HG03571 (cell line): ENCODE results near the gene TRIM2.

Source experiments
- ATAC-seq: cut with Tn5 transposase; IDR thresholded peaks from one replicate; pipeline ENCODE4 v1.9.1; 2021; ENCODE audit not compliant: unreplicated experiment

TRIM2 gene

GRCh38 chr4:153221783-153222706, 17.8 kb downstream of the TRIM2 start:
- peak; percentile 39 for ATAC-seq

- peak; percentile 56 for ATAC-seq
Measured at GRCh38 chr4:153222707-153223426, 18.6 kb downstream of the TRIM2 start.

GRCh38 chr4:153223427-153223801, 19.2 kb downstream of the TRIM2 start:
- ATAC-seq: no peak

- no peak for ATAC-seq
Measured at GRCh38 chr4:153223930-153224329, 19.7 kb downstream of the TRIM2 start.

GRCh38 chr4:153224474-153224873, 20.2 kb downstream of the TRIM2 start:
- ATAC-seq: no peak

GRCh38 chr4:153227469-153228075, 23.3 kb downstream of the TRIM2 start:
- ATAC-seq: no peak

GRCh38 chr4:153228512-153229140, 24.4 kb downstream of the TRIM2 start:
- ATAC-seq: no peak

- ATAC-seq: no peak
Measured at GRCh38 chr4:153229545-153229944, 25.3 kb downstream of the TRIM2 start.

- ATAC-seq: no peak
Measured at GRCh38 chr4:153232768-153233167, 28.5 kb downstream of the TRIM2 start.

GRCh38 chr4:153233761-153234371, 29.6 kb downstream of the TRIM2 start:
- no peak for ATAC-seq

GRCh38 chr4:153234885-153235284, 30.6 kb downstream of the TRIM2 start:
- no peak for ATAC-seq

- ATAC-seq: no peak
Measured at GRCh38 chr4:153238135-153238919, 34.1 kb downstream of the TRIM2 start.

- ATAC-seq: no peak
Measured at GRCh38 chr4:153239409-153239808, 35.2 kb downstream of the TRIM2 start.

- ATAC-seq: no peak
Measured at GRCh38 chr4:153241295-153241694, 37.1 kb downstream of the TRIM2 start.

GRCh38 chr4:153241970-153242838, 38.0 kb downstream of the TRIM2 start:
- no peak for ATAC-seq

- no peak for ATAC-seq
Measured at GRCh38 chr4:153242839-153243324, 38.6 kb downstream of the TRIM2 start.

GRCh38 chr4:153243468-153243867, 39.2 kb downstream of the TRIM2 start:
- ATAC-seq: no peak

- ATAC-seq: no peak
Measured at GRCh38 chr4:153244969-153245368, 40.7 kb downstream of the TRIM2 start.

GRCh38 chr4:153245775-153246174, 41.5 kb downstream of the TRIM2 start:
- no peak for ATAC-seq
